SIG-M5 treated with dmso at 0.1 percent for 504 hours (cell line): ENCODE data around the gene PLAAT1.

Experiments used
- DNase-seq: peaks from one replicate; lab custom pipeline; 2025; ENCODE audit not compliant: unreplicated experiment; lab: John Stamatoyannopoulos, UW

The PLAAT1 gene

GRCh38 chr3:193240850-193241706 is at the start of gene PLAAT1:
Gene PLAAT1 (plus strand): TSS chr3:193241222. CDS start chr3:193255651, 14,429 bp downstream.
- no peak for DNase-seq

GRCh38 chr3:193194371-193194770 is 46.7 kb upstream of the PLAAT1 start:
- DNase-seq: no peak

DNA sequence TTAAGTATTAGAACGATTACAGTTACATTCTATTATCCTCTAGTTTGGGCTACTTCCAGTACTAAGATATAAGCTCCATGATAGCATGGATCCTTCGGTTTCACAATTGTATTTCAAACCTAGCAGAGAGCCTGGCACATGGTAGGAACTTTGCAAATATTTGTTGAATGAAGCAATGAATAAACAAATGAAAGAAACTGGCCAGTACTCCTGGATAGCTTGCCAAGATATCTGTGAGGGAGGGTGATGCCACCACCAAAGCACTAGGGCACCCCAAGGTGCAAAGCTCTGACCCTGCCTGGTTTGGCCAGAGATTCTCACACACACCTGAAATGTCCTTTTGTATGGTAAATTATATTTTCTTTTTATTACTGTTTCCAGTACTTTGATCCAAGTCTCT is 44.3 kb upstream of the PLAAT1 start:
- no peak for DNase-seq

GRCh38 chr3:193207290-193208273 is 33.4 kb upstream of the PLAAT1 start:
- no peak for DNase-seq

DNA sequence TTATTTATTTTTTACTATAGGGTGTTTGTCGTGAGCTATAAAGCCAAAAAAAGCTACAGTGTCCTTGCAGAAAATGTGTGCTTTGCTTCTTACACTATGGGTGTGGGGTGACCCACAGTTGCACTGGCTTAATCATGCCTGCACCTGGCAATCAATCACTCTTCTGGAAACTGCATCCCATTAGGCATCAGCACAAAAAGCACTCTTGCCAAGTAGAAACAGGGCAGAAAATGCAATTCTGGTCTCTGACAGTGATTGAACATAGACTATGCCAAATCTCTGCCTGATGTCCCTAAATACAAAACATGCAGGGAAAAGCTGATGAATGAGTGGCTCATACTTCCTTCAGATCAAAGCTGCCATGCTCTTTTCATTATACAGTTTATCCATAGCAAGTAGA is 30.4 kb upstream of the PLAAT1 start:
- DNase-seq: no peak

DNA sequence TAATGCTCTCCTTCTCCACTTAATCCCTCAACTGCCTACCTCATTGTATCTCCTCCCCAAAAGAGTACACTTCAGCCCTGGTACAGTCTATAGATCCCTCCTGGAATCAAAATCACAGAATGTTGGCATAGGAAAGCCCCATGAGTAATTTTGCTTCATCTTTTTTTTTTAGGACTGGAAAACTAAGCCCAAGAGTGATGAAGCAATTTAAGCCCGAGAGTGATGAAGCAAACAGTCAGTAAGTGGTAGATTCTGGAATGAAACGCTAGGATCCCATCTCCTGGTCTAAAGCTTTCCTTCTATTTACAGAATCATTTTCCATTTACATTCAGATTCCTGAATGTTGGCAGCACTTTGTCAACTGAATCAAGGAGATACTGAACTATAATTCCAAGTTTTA is 29.8 kb upstream of the PLAAT1 start:
- DNase-seq: no peak

DNA sequence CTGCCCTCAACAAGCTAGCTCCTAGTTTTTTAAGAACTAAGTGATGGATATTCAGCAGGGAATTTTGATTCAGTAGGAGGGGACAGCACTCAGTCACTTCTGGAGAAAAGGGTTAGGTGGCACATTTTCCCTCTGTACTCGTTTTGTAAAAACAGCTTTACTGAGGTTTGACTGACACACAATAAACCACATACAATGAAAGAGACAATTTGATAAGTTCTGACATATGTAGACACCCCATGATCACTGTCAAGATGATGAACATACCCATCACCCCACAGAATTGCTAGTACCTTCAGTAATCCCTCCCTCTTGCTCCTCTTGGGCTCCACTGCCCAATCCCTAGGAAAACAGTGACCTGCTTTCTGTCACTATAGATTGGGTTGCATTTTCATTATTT is 29.0 kb upstream of the PLAAT1 start:
- DNase-seq: no peak

DNA sequence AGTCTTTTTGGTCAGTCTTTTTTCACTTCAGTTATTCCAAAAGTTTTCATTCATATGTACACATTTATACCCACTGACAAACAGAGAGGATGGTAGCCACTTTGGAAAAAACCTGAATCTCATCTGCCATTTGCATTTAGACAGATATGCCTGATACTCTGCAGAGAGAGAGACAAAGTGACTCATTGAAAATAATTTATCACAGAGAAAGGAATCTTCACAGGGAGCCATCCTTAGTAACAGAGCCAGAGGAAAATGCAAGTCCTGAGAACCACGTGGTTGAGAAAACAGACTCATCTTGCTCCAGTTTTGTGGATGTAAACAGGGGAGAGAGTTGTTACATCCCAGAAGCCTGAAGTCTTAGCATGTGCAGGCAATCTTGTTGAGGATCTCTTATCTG is 28.2 kb upstream of the PLAAT1 start:
- no peak for DNase-seq

DNA sequence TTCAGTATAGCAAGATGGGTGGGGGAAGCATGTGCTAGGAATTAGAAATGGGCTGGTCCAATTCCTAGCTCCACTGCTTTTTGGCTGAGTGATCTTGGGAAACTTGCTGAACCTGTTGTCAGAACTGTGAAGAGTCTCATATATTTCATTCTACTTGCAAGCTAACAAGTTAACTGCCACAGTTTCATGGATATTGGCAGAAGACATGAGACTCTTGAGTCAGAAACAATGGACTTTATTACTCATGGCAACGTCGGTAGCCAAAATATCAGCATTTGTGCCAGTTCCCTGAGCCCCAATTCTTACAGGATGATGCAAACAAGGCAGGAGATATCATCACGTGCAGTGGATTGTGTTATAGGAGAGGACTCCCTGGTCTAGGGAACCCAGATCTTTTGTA is 26.6 kb upstream of the PLAAT1 start:
- DNase-seq: peak; percentile 8

- DNase-seq: no peak
These were observed 15.5 kb upstream of the PLAAT1 start for GRCh38 chr3:193225302-193226125.

DNA sequence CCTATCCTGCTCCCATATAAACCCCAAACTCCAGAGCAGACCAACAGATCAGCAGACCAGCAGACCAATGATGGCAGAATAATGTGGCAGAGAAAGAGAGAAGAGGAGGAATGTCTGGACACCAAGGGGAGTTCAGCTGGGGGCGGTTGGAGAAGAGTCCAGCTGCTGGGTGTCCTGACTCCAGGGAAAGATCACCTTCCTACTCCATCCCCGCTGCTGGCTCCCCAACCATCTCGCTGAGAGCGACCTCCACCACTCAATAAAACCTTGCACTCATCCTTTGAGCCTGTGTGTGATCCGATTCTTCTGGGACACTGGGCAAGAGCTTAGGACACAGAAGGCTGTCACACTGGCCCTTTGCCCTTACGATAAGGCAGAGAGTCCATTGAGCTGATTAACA is 12.8 kb upstream of the PLAAT1 start:
- DNase-seq: no peak

DNA sequence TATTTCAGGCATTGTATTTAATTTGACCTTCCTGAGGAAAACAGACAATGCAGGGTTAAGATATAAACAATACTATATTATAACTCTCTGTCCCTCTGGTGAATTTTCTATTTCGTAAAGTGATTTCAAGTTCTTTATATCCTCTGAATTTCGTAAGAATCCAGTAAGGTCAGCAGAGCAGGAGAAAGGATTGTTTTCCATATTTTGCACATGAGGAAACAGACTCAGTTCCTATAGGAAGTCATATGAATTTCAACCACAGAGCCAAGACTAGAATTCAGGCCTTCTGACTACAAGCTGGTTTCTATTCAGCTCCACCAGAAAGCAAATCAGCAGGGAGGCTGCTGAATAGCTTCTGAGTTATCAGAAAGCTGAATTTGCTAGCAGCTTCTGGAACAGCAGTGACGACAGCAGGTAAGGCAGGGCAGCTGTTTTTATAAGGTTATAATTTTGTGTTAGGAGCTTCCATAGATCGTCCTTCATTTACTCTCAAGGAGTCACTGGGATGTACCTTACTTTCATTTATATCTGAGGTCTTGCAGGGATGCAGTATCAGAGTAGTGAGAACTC is 11.1 kb upstream of the PLAAT1 start:
- DNase-seq: no peak

DNA sequence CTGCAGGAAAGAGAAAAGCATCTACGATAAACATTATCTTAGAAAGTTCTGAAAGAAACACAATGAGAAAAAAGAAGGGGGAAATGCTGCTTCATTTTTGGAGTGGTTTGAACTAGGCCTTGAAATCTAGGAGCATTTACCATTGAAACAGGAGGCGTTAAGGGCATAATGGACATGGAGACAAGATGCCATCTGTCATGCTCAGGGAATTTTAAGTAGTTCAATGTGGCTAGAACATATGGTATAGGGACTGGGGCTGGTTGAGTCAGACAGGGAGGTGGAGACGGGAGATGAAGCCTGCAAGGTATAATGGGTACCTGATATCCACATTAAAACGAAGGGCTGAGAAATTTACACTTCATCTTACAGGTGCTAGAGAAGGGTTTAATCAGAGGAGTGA is 10.4 kb upstream of the PLAAT1 start:
- no peak for DNase-seq

- DNase-seq: no peak
These were observed 9.8 kb upstream of the PLAAT1 start for GRCh38 chr3:193231201-193231600.

DNA sequence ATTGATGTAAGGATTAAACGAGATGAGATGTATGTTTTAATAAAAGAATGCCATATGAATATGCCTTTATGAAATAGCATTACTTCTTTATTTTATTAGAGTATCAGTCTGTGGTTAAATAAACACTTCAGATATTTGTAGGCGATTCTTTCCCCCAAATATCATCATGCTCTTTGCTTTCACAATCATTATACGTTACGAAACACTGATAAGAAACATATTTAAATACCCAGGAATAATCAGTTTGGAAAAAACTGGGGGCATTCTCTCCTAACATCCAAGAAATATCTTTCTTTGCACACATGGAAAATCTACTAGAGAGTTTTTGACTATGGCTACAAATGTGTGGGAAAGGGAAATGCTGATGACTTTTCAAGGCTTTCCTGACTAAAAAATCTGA is 4.4 kb upstream of the PLAAT1 start:
- no peak for DNase-seq

- no peak for DNase-seq
These were observed 4.0 kb upstream of the PLAAT1 start for GRCh38 chr3:193237030-193237429.

- no peak for DNase-seq
These were observed 579 bp upstream of the PLAAT1 start for GRCh38 chr3:193240436-193240849.

GRCh38 chr3:193241716-193242115 is 694 bp downstream of the PLAAT1 start:
- no peak for DNase-seq

DNA sequence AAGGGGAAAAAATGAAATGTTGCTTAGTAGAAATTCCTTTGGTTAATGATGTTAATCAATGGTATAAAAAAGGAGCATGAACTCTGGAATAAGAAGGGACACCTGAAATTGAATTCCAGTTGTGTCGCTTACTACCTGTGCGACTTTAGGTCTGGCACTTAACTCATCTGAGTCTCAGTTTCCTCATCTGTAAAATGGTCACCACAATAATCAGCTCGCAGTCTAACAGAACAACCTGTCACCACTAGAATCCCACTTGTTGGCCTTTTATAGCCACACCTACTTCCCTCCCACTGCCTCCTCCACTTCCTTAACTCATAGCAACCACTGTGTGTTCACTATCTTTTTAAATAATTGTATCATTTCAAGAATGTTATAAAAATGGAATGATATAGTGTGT is 2.5 kb downstream of the PLAAT1 start:
- no peak for DNase-seq

- DNase-seq: no peak
These were observed 7.9 kb downstream of the PLAAT1 start for GRCh38 chr3:193248848-193249468.
